A204.1 (cell line): ENCODE data around the gene TMSB10.
"Not testable (repeated sequence)": the region's sequence is repeated elsewhere in the genome, so short reads cannot be mapped to it uniquely, and the experiment has no call there.

ENCODE experiments used
- FAIRE-seq: peaks from 2 replicates; lab custom pipeline; 2012; peaks lifted over from hg19 to GRCh38; lab: Jason Lieb, UNC

Gene TMSB10

DNA sequence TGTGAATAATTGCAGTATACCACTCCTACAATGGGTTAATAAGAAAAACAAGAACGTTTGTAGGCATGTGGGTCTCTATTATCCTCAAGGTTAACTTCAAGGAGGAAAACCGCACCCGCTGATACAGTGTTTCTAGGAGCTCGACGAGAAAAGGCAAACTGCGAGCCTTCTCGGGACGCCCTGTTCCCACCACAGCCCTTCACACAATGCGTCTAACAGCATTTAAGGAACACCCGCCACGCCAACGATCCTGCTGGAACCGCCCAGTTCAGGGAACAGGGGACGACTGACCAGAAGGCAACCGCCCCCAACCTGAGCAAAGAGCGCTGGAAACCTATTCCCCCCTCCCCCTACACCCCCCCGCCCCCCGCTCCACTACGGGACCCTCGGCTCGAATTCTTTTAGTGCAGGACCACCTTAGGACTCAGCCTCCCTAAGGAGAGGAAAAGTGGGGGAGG, 710 bp upstream of the TMSB10 start:
- FAIRE-seq = no peak

DNA sequence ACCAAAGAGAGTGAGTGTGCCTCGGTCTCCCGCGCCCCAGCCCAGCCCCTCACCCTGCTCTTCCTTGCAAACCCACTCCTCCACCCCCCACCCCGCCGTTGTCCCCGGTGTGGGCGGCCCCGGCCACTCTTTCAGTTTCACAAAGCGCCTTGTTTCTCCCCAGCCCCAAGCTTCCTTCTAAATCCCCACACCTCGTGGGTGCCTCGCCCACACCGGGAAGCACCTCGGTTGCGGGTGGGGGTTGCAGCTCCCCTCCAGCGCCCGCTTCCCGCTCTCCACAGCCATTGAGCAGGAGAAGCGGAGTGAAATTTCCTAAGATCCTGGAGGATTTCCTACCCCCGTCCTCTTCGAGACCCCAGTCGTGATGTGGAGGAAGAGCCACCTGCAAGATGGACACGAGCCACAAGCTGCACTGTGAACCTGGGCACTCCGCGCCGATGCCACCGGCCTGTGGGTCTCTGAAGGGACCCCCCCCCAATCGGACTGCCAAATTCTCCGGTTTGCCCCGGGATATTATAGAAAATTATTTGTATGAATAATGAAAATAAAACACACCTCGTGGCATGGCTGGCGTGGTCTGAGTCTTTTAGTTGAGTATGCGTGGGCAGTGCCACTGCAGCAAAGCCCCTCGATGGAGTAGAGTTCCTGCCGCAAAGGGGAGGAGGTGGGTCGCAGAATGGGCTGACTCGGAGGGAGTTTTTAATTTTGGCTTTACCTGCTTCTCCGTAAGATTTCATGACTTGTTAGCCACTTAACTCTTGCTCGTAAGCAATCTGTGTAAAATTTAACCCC, 848 bp downstream of the TMSB10 start:
- FAIRE-seq = no peak

DNA sequence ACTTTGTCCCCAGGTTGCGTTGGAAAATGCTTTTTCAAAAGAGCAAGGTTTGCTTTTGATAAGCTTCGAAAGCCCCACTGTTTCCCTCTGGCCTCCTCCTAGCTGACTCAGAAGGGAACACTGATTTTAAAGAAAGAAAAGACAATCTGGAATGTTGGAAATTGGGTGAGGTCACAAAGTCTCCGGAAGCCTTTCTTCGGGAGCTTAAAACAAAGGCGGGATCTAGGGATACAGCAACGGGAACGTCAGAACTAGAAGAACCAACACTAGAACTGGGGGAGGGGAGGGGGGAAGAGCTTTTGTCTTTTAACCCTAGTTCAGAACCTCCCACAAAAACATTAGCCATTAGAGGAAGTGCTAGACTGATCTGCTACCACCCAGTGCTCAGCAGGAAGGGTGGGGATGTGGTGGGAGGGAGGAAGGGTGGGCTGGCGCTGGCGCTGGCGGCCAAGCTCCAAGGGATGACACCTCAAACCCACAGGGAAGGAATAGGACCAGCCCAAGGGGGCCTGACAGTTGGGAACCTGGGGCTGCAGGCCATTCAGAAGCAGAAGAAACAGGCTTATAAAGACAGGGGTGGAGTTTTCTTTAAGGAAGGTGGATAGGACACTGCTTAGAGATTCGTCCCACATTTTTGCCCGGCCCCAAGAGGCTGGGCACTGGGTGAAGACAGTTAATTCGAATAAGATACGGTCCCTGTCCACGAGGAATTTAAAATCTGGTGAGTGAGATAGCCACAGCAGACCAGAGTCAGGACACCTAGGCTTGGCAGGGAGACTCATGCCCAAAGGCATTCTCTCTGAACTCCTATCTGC, 1.7 kb downstream of the TMSB10 start:
- FAIRE-seq = no peak

DNA sequence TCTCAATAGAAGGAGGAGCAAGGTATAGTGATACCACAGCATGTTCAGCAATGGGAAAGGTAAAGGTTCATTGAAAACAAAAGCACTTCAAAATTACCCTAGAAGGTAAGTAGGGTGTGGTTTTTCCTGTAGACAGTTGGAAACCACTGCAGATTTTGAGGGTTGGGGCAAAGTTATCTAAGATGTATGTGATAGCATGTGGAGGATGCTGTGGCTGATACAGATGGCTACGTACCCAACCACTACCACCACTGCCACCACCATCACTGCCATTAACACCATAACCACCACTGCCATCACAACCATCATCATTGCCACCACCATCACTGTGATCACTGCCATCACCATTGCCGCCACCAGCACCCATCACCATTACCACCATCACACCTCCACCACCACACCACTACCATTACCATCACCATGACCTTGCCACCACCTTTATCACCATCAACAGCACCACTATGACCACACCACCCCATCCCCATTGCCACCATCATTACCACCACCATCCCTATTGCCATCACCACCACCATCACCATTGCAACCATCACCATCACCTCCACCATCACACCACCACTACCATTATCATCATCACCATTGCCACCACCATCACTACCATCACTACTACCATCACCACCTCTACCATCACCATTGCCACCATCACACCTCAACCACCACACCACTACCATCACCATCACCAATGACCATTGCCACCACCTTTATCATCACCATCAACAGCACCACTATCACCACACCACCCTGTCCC, 3.7 kb downstream of the TMSB10 start:
- FAIRE-seq = no peak

DNA sequence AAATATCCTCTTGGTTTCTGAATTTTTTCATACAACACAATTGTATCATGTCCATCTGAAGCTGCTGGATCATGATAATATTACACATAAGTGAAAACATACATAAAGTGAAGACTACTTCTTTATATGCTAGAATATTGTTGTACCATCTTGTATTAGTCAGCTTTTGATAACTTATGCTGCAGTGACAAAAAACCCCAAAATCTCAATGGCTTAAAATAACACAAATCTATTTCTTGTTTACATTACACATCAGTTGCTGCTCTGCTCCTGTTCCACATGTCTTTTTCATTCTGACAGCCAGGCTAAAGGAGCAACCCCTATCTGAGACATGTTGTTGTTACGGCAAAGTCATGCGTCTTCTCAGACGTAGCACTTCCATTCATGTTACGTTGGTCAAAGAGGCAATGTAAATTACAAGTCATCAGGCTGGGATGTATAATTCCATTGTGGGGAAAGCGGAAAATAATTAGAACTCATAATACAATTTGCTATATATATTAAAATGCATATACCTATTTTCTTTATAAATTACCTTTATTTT, 5.8 kb downstream of the TMSB10 start:
- no peak for FAIRE-seq

DNA sequence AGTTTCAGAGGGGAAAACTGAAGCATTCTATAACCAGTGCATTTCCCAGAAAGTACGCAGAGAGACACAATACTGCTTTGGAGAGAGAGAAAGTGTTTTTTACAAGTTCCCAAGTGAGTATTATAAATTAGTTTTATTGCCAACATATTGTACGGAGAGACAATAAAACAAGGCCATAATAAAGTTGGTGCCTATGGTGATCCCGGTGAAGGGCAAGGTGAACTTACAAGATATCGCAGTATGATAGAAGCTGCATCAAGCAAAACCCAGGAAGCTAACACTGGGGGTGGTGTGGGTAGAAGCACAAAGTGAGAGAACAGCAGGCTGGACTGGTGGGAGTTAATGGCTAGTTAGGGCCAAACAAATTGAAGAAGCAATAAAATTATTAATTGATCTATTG, 7.5 kb downstream of the TMSB10 start:
- FAIRE-seq = no peak

DNA sequence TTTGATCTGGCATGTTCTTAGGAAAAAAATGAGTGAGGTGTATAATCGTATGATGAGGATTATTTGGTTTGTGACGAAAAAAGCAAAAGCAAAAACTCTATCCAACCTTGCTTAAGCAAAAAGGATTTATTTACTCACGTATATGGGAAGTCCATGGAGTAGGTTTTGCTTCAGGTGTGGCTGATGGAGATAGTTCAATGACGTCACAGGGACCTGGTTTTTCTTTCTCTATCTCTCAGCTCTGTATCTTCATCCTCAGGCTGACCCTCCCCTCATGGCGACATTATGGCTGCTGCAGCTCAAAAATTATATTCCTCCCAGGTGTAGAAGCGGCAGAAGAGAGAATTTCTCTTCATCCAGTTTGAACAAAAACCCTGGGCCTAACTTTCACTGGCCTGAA, 8.9 kb downstream of the TMSB10 start:
- no peak for FAIRE-seq

DNA sequence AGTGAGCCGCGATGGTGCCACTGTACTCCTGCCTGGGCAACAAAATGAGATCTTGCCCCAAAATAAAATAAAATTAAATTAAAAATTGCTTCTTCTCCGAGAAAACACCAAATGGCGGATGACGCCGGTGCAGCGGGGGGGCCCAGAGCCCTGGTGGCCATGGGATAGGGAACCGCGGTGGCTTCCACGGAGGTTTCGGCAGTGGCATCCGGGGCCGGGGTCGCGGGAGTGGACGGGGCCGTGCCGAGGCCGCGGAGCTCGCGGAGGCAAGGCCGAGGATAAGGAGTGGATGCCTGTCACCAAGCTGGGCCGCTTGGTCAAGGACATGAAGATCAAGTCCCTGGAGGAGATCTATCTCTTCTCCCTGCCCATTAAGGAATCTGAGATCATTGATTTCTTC, 10.2 kb downstream of the TMSB10 start:
- FAIRE-seq = not testable (repeated sequence)

DNA sequence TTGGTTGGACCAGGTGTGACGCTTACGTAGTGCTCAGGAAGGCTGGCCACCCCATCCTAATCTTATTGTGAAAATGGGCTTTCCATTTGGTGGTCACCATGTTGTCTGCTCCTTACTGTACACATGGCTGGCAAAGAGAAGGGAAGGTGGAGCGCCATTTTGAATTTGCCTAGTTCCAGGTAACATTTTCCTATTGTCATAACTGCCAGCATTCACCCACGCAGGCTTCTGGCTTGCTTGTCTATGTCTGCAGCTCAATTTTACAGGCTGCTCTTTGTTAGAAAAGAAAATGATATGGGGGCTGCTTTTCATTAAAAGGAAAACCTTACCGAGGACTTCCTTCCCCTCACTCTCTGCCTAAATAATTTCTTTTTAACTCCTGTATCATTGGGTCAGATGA, 12.4 kb downstream of the TMSB10 start:
- FAIRE-seq = not testable (repeated sequence)

DNA sequence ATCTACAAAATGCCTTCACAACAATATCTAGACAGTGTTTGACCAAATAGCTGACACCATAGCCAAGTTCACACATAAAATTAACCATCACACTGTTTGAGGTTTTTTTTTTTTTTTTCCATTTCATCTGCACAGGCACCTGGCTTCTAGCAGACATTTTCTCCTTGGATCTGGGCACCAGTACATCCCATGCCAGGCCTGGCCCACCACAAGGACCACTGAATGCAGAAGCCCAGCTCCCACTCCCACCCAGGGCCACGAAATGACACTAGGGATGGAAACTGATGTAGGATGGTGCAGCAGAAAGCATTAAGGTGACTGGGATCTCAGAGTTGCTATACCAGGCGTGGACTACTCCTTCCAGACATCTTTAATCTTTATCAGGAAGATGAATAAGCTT, 13.0 kb downstream of the TMSB10 start:
- no peak for FAIRE-seq

DNA sequence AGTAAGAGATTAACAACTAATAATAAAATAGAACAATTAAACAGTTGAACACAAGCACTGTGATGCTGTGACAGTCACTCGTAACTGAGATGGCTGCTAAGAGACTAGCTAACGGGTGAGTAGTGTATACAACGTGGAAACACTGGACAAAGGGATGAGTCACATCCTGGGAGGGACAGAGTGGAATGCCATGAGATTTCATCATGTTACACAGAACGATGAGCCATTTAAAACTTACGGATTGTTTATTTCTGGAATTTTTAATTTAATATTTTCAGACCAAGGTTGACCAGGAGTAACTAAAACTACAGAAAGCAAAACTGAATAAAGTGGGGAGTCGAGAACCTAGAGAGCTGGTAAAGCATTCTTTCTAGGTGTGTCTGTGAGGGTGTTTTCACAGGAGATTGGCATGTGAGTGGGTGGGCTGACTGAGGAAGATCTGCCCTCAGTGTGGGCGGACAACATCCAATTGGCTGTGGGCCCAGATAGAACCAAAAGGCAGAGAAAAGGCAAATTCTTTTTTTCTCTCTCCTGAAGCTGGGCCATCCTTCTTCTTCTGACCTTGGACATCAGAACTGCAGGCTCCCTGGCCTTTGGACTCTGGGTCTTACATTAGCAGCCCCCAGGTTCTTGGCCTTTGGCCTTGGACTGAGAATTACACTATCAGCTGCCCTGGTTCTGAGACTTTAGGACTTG, 14.6 kb downstream of the TMSB10 start:
- FAIRE-seq = no peak

DNA sequence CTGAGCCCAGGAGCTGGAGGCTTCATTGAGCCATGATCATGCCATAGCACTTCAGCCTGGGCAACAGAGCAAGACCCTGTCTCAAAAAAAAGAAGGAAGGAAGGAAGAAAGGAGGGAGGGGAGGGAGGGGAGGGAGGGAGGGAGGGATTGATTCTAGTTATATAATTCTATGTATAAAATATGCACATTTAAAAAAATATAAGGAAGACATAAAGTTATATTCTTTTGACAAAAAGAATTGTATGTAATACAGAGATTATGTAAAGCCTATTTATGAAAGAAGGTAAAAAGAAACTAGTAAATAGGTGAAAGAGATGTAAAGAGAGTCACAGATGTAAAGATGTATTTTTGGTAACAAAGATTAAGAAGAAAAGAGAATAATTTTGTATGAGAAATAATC, 17.6 kb downstream of the TMSB10 start:
- no peak for FAIRE-seq

DNA sequence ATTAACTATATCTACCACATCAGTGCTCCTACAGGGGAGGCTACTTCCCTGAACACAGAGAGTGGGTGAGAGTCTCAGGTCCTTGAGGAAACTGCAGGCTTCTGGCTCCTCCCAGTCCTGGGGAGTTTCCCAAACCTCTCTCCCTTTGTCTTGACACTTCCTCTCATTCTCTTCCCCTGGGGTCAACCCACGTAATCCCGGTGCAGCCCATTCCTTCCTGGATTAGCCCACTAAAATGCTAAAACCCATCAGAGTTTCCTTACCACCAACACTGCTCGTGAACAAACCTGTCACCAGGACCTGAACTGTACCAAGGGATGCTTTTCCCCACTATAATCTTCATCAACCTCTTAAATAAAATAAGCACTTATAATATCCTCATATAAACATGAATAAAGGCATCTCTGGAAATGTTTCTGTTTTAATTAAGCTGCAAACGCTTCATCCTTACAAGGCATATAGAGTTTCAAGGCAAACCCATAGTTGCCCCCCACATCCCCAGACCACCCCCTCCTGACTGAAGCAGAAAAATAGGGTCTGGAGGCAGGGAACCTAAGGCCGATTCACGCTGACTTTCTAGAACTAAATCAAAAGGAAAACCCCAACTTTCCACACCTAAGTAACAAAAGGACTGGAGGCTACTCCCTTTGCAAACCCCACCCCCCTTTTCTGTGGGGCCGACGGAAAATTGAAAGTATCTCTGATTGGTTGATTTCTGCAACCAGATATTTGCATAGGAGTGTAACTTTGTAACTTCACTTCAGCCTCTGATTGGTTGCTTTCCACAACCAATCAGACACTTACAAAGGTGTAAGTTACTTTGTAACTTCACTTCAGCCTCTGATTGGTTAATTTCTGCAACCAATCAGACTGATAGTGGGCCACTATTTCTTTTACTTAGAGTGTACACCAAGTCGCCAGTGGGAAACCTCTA, 19.0 kb downstream of the TMSB10 start:
- peak; percentile 96 for FAIRE-seq

DNA sequence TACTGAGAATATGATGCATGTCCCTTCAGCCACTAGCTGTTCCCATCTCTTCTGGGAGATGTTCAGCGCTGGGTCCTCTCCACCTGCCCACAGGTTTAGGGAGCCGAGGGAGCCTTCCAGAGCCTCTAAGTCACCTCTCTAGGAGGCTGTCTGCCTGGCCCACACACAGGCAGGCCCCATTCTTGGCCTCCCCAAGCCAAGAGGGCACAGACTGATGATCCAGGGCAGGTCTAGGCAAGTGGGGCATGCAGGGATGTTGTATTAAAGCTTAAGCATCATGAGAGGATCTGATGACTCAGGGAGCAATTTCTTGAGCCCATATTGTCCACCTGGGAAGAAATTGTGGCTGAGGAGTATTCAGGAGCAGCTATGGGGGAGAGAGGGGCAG, 19.9 kb downstream of the TMSB10 start:
- no peak for FAIRE-seq

DNA sequence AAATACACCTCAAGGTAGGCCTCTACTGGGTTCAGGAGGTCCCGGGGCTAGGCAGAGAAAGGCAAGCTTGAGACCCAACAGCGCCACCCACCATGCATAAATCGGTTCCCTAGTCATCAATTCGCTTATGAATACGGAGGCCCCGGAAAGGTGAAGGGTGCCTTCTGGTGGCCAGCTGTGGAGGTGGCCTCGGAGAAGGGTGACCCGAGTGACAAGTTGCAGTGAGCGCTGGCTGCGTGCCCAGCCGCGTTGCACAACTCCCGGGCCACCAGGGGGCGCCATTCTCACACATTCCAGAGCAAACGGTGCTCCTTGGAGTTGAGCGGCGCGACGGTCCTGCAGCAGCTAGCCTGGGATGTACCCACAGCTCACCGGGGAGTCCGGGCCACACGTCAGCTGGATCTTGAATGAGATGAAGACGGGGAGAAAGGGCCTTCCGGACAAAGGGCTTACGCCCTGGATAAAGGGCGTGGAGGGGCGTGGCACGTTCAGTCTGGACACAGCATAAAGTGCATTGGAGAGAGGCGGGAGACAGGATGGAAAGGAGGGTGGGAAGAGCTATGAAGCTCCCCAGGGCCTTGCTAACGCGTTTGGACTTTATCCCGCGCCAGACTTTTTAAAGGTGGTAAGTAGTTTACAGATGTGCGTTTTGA, 20.4 kb downstream of the TMSB10 start:
- FAIRE-seq = peak; percentile 9

DNA sequence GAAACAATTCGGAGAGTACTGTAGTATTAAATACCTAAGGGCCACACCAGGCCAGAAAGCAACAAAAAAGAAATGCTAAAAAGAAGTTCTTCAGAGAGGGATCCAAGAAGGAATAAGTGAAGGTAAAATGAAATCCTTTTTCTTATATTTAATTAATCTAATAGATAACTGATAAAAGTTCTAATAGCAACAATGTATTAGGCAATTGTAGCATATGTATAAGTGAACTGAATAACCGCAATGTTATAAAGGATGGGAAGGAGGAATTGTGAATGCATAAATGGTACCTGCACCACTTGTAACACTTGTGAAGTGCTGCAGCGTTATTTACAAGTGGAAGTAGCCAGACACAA, 21.8 kb downstream of the TMSB10 start:
- FAIRE-seq = no peak

DNA sequence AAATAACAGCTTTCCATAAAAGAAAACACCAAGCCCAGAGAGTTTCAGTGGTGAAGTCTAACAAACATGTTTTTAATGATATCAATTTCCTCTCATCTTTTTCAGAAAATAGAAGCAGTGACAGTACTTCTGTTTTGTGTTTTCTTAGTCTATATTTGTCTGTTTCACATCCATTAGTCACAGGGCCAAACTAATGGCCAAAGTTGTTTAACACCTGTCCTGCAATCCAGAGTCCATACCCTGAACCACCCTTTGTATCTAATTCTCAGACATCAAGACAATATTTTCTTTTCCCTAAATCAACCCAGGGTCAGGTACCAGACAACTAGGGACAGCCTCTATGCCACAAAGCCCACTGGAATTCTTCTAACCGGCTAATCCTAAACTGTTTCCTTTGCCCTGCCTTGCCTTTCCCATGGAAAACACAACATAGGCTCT, 25.9 kb downstream of the TMSB10 start:
- FAIRE-seq = no peak

DNA sequence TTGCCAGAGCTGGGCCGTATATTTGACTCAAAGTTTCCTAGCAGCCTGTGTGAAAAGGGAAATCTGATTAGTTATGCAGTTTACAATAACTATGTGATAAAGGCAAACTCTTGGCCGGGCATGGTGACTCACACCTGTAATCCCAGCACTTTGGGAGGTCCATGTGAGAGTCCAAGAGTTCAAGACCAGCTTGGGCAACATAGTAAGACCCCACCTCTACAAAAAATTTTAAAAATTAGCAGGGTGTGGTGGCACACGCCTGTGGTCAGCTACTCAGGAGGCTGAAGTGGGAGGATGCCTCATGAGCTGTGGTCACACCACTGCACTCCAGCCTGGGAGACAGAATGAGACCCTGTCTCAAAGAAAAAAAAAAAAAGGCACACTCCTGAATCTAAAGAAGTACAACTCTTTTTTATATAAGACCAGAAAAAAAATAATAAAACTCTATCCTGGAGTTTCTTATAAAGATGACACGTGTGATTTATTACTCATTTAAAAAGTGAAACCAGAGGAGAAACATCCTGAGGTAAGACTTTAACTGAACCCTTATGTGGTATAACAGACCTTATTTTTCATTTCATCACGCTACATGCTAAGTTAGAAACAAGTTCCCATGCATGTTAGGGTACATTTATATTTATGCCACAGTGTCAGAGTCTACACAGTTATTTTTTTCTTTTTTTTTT, 32.9 kb downstream of the TMSB10 start:
- FAIRE-seq = peak; percentile 48

DNA sequence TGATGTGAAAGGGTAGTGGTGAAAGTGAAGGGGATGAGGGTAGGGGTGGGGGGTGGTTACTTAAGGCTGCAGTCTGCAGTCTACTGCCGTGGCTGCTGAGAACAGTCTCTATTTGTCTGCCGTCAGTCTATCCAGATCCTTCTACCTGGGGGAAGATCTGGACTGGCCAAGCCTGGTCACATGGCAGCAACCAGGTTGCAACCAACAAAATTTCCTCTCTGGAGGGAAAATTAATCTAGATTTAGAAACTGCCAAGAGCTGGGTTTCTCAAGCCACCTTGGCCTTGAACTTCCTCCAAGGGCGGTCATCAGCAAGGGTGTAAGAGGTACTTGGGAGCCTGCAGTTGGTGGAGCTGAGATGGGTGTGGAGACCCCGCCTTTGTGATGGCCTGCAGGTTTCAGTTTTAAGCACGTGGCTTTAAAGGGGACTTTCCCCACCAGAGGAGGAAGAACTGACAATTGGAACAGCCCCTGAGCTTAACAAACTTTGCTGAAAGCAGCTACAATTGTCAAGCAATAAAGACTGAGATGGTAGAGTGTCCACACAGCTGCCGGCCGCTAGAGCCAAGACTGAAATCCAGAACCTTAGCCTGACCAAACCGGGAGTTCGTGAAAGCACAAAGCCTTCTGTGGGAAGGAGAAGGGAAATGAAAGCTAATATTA, 34.1 kb downstream of the TMSB10 start:
- FAIRE-seq = peak; percentile 67
